ENCODE results near the gene UPF3A. TPM values are rescaled to one million over a fixed set of nuclear protein-coding genes. Genes with fewer than 3 reads are reported as not detected.

The UPF3A gene
- total RNA-seq, 1 donor from 2014 or later, result 21.8 TPM

- H3K4me3 ChIP-seq, result no peak overlapping the region
- no peak for TF ChIP-seq CTCF (IDR thresholded peaks at IDR 0.05; ENCODE audit: borderline replicate concordance)
- H3K27me3 ChIP-seq (ENCODE audit: low read depth), result no peaks in the 10 kb centered on the region
- H3K36me3 ChIP-seq, result peaks cover 69% of the 10 kb centered on the region
- intact Hi-C loops (cut with micrococcal nuclease), result no loop called here
- H3K9me3 ChIP-seq (replicated peaks), result no peaks in the 10 kb centered on the region
- no peaks in the 10 kb centered on the region for H3K4me1 ChIP-seq
- H3K27ac ChIP-seq (replicated peaks), result no peak overlapping the region
- DNase-seq, result no peak
These were observed 22.4 kb downstream of the UPF3A start for GRCh38 chr13:114303700-114304327.

GRCh38 chr13:114304346-114305034, 23.1 kb downstream of the UPF3A start:
- TF ChIP-seq CTCF (IDR thresholded peaks at IDR 0.05; ENCODE audit: borderline replicate concordance), result no peak
- H3K27ac ChIP-seq (replicated peaks), result no peak overlapping the region
- H3K27me3 ChIP-seq (ENCODE audit: low read depth), result no peaks in the 10 kb centered on the region
- no peak for DNase-seq
- H3K9me3 ChIP-seq (replicated peaks), result no peaks in the 10 kb centered on the region
- H3K36me3 ChIP-seq, result peaks cover 63% of the 10 kb centered on the region
- H3K4me3 ChIP-seq, result no peak overlapping the region
- intact Hi-C loops (cut with micrococcal nuclease), result no loop called here
- no peaks in the 10 kb centered on the region for H3K4me1 ChIP-seq

GRCh38 chr13:114309086-114309485, 27.7 kb downstream of the UPF3A start:
- intact Hi-C loops (cut with micrococcal nuclease), result no loop called here
- Histone ChIP-seq H3K4me3 (no peak overlapping the region), H3K9me3 (replicated peaks) (no peaks in the 10 kb centered on the region), H3K4me1 (peaks cover 11% of the 10 kb centered on the region), H3K27me3 (ENCODE audit: low read depth) (no peaks in the 10 kb centered on the region), H3K27ac (replicated peaks) (no peak overlapping the region), H3K36me3 (peaks cover 29% of the 10 kb centered on the region)
- no peak for DNase-seq
- TF ChIP-seq CTCF (IDR thresholded peaks at IDR 0.05; ENCODE audit: borderline replicate concordance), result no peak

- Histone ChIP-seq H3K36me3 (peaks cover 21% of the 10 kb centered on the region), H3K4me1 (peaks cover 17% of the 10 kb centered on the region), H3K4me3 (no peak overlapping the region), H3K27me3 (ENCODE audit: low read depth) (no peaks in the 10 kb centered on the region), H3K9me3 (replicated peaks) (no peaks in the 10 kb centered on the region), H3K27ac (replicated peaks) (no peak overlapping the region)
- TF ChIP-seq CTCF (IDR thresholded peaks at IDR 0.05; ENCODE audit: borderline replicate concordance), result no peak
- DNase-seq, result no peak
- intact Hi-C loops (cut with micrococcal nuclease), result no loop called here
These were observed 28.5 kb downstream of the UPF3A start for GRCh38 chr13:114309806-114310410.

GRCh38 chr13:114310956-114311355, 29.6 kb downstream of the UPF3A start:
- no peak overlapping the region for H3K4me3 ChIP-seq
- TF ChIP-seq CTCF (IDR thresholded peaks at IDR 0.05; ENCODE audit: borderline replicate concordance), result no peak
- H3K9me3 ChIP-seq (replicated peaks), result no peaks in the 10 kb centered on the region
- peaks cover 27% of the 10 kb centered on the region for H3K4me1 ChIP-seq
- no peak for DNase-seq
- no peaks in the 10 kb centered on the region for H3K27me3 ChIP-seq (ENCODE audit: low read depth)
- intact Hi-C loops (cut with micrococcal nuclease), result no loop called here
- peaks cover 14% of the 10 kb centered on the region for H3K36me3 ChIP-seq
- no peak overlapping the region for H3K27ac ChIP-seq (replicated peaks)
